Naive B cell (primary cell): Measurements from ENCODE around the gene VAV3. TPM values are rescaled to one million over a fixed set of nuclear protein-coding genes. Genes with fewer than 3 reads are reported as not detected.

Experiments
- ATAC-seq, 2 donors: fragments of 150-1000 bp; cut with Tn5 transposase; 2 replicates each; pipeline ENCODE4 v1.10.0; 2021; ENCODE audit warnings: low read depth in 2 of 2, mild to moderate bottlenecking in 2 of 2, moderate library complexity in 2 of 2
- DNase-seq: peaks from one replicate; pipeline ENCODE4 v3.0.0; 2022
- H3K27ac Mint-ChIP-seq, 6 donors: one replicate each; pipeline ENCODE4 v1.8.0; 2020 to 2022; ENCODE audit warnings: mild to moderate bottlenecking in 6 of 6, mixed read lengths in 6 of 6, moderate library complexity in 5 of 6, inconsistent platforms in 2 of 6
- H3K27me3 Mint-ChIP-seq, 3 donors: one replicate each; pipeline ENCODE4 v1.8.0; 2021 to 2022; ENCODE audit warnings: mixed read lengths in 3 of 3, mild to moderate bottlenecking in 1 of 3
- H3K36me3 Mint-ChIP-seq, 2 donors: one replicate each; pipeline ENCODE4 v1.8.0; 2020 to 2022; ENCODE audit warnings: mixed read lengths in 2 of 2, inconsistent platforms in 1 of 2, mild to moderate bottlenecking in 1 of 2
- H3K4me1 Mint-ChIP-seq, 3 donors: one replicate each; pipeline ENCODE4 v1.8.0; 2020 to 2022; ENCODE audit warnings: mixed read lengths in 3 of 3, inconsistent platforms in 1 of 3, mild to moderate bottlenecking in 1 of 3, moderate library complexity in 1 of 3
- H3K4me3 Mint-ChIP-seq, 8 donors: one replicate each; pipeline ENCODE4 v1.8.0; 2020 to 2022; ENCODE audit warnings: mild to moderate bottlenecking in 8 of 8, mixed read lengths in 8 of 8, moderate library complexity in 8 of 8, inconsistent platforms in 2 of 8
- H3K9me3 Mint-ChIP-seq, 7 donors: one replicate each; pipeline ENCODE4 v1.8.0; 2020 to 2022; ENCODE audit warnings: mixed read lengths in 7 of 7, mild to moderate bottlenecking in 5 of 7, inconsistent platforms in 2 of 7, moderate library complexity in 1 of 7
- polyA plus RNA-seq, 6 donors: library from polyadenylated mRNA; unstranded; fragments of 300-500 nt; fragmentation: Illumina TruSeq; gene quantifications; one replicate each; pipeline ENCODE4 v1.2.3, GENCODE V29; 2021; ENCODE audit warnings: low read depth in 6 of 6

The VAV3 gene
- polyA plus RNA-seq, 6 donors from 2014 or later: 24.8 to 45.9 (median 33.6) TPM

DNA sequence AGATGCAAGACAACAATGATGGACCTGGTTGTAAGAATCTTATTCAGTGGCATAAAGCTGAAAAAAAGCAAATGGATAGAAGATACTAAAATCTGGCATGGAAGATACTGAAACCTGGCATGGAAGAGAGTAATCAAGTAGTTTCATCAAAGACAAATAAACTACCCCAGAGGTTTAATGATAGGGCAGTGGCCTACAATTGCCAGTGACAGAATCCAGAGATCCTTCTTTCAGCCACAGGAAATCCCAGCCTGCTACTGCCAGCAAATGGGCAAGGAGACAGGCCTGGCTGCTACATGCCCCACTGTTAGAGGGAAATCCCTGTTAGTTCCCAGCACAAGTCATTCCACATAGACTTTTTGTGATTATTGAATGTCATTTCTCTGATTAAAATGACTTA is 409.4 kb downstream of the VAV3 start:
- no peak for ATAC-seq
- no peak for DNase-seq
- Mint-ChIP-seq H3K27ac (no peak overlapping the region), H3K27me3 (no peaks in the 10 kb centered on the region), H3K4me1 (no peaks in the 10 kb centered on the region), H3K9me3 (no peaks in the 10 kb centered on the region), H3K36me3 (no peaks in the 10 kb centered on the region), H3K4me3 (no peak overlapping the region)

DNA sequence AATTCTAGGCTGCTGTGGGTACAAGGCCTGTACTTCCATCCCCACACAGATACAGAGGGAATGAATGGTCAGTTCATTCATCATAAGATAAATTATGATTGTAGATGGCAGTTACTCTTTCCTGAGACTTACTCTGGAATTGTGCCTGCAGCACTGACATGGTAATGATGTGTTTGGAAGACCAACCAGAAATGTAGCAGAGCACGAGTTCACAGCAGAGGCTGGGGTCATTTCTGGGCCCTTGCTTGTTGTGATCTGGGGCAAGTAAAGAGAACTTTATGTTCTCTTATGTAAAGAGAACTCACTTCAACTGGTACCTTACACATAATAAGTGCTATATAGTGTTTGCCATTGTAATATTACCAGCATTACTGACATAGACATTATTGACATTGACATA is 412.2 kb downstream of the VAV3 start:
- Mint-ChIP-seq H3K4me1 (no peaks in the 10 kb centered on the region), H3K9me3 (no peaks in the 10 kb centered on the region), H3K4me3 (no peak overlapping the region), H3K27me3 (no peaks in the 10 kb centered on the region), H3K36me3 (no peaks in the 10 kb centered on the region), H3K27ac (no peak overlapping the region)
- no peak for DNase-seq
- ATAC-seq: no peak

DNA sequence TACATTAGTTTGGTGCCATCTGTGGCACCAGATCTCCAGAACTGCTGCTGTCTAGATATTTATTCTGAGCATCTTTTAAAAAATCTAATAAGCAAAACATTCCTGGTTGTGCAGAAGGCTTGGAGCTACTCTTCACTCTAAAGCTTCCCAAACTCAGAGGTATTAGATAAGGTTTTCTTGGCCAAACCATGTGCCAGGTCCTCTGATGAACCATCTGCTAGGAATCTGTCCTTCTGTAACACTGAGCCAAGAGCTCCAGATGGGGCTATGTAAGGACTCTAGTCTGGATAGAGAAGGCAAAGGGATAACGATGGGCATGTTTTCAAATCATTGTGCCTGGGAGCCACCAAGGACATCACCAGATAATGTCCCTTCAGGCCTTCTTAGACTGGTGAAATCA is 413.5 kb downstream of the VAV3 start:
- H3K9me3 Mint-ChIP-seq: no peaks in the 10 kb centered on the region

DNA sequence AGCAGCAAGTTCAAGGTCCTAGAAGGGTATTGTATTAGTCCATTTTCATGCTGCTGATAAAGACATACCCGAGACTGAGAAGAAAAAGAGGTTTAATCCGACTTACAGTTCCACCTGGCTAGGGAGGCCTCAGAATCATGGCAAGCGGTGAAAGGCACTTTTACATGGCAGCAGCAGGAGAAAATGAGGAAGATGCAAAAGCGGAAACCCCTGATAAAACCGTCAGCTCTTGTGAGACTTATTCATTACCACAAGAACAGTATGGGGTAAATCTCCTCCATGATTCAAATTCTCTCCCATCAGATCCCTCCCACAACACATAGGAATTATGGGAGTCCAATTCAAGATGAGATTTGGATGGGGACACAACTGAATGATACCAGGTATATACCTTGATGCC is 414.6 kb downstream of the VAV3 start:
- no peak for ATAC-seq
- Mint-ChIP-seq H3K4me1 (no peaks in the 10 kb centered on the region), H3K9me3 (no peaks in the 10 kb centered on the region), H3K27ac (peak overlapping the region in 1 of 6 donors; percentile 57), H3K4me3 (no peak overlapping the region), H3K36me3 (no peaks in the 10 kb centered on the region), H3K27me3 (no peaks in the 10 kb centered on the region)
- no peak for DNase-seq

More for the DNA sequence above, 413.5 kb downstream of the VAV3 start:
- Mint-ChIP-seq H3K36me3 (no peaks in the 10 kb centered on the region), H3K4me1 (no peaks in the 10 kb centered on the region), H3K27me3 (no peaks in the 10 kb centered on the region), H3K4me3 (no peak overlapping the region), H3K27ac (no peak overlapping the region)
- ATAC-seq (no peak), DNase-seq (no peak)

DNA sequence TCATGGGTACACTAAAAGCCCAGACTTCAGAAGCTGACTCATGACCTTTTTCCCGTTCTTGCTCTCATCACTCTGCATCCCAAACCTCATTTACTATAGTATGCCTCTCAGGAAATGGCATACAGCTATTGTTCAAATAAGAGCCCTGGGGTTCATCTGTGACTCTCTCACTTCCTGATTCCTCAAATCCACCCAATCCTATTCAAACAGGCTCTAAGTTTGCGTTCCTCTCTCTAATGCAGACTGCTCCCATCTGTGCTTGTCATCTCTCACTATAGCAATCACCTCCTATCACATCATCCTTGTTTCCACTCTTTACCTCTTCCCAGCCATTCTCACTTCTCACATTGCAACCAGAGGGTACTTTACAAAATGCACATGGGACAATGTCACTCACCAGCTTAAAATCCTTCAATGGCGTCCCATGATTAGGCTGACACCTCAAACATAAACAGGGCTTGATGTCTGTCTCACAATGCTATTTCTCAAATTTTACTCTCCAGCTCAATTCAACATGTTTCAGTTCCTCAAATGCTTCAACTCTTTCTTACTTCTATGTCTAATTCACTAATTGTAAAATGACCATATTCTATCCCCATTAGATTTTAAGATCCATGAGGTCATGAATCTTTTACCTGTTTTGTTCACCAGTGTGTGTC is 415.7 kb downstream of the VAV3 start:
- no peaks in the 10 kb centered on the region for H3K27me3 Mint-ChIP-seq
- DNase-seq (no peak), ATAC-seq (peak in 1 of 2 donors; percentile 63)
- H3K4me1 Mint-ChIP-seq: no peaks in the 10 kb centered on the region
- no peaks in the 10 kb centered on the region for H3K36me3 Mint-ChIP-seq
- H3K4me3 Mint-ChIP-seq: no peak overlapping the region
- H3K27ac Mint-ChIP-seq: no peak overlapping the region
- H3K9me3 Mint-ChIP-seq: no peaks in the 10 kb centered on the region

DNA sequence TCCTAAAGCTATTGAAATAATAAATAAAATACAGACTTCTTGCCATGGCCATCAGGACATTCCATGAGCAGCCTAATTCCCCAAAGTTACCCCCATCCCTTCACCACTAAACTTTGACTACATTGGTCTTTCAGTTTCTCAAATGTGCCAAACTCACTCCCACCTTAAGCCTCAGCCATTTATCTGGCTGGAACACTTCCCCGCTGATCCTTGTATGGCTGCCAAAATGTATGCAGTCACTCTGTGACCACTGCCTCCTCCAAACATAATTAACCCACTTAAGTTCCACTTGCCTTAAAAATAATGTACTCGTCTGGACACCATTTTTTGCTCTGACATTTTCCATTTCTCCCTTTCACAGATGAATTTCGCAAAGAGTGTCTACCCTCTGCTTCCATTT is 416.7 kb downstream of the VAV3 start:
- H3K9me3 Mint-ChIP-seq: no peaks in the 10 kb centered on the region
- no peak for ATAC-seq
- no peak for DNase-seq
- H3K4me3 Mint-ChIP-seq: no peak overlapping the region
- H3K27me3 Mint-ChIP-seq: no peaks in the 10 kb centered on the region
- no peaks in the 10 kb centered on the region for H3K4me1 Mint-ChIP-seq
- H3K27ac Mint-ChIP-seq: no peak overlapping the region
- no peaks in the 10 kb centered on the region for H3K36me3 Mint-ChIP-seq

DNA sequence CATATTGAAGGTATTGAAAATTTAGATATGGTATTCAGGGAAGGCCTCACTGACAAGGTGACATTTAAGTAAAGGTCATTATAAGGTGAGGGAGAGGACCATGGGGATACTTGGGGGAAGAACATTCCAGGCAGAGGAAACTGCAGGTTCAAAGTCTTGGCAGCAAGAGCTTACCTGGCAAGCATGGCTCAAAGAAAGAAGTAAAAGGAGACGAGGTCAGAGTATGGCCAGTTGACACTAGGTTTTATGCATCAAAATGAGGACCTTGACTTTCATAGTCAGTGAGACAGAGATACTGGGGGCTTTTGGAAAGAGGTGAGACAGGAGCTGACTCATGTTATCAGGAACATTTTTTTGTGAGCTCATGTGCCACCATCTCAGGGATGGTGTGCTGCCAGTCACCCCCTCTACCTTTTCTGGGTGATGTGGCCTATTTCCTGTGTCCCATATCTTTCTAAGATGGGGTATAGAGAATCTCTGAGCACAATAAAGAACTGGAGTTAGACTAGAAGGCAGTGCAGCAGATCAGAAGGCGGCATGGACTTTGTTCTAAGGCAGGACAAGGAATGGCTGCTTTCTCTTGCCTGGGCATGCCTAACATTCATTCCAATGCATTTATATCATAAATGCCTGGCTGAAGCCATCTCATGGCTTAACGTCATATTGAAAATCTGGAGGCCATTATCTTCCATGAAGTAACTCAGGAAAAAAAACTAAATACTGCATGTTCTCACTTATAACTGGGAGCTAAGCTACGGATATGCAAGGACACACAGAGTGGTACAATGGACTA is 417.4 kb downstream of the VAV3 start:
- Mint-ChIP-seq H3K9me3 (no peaks in the 10 kb centered on the region), H3K4me3 (no peak overlapping the region), H3K27ac (no peak overlapping the region), H3K36me3 (no peaks in the 10 kb centered on the region), H3K27me3 (no peaks in the 10 kb centered on the region), H3K4me1 (no peaks in the 10 kb centered on the region)
- DNase-seq (no peak), ATAC-seq (no peak)

DNA sequence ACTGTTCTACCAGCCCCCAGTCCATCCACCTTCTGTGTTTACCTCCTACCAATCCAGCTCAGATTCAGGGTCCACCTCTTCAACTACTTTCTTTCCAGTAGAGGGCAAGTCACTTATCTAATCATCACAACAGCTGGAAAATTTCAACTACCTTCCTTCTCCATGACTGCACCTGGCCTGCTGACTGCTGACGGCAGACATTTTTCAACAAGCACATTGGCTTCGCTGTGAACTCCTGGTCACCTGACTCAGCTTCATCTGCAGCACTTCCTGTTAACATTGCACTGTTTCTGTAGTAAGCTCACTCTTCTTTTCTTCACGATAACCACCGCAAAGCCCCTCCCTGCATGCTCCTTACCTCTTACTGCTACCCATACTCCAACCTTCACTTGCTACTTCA is 418.4 kb downstream of the VAV3 start:
- Mint-ChIP-seq H3K36me3 (no peaks in the 10 kb centered on the region), H3K27me3 (no peaks in the 10 kb centered on the region), H3K4me3 (no peak overlapping the region), H3K27ac (no peak overlapping the region), H3K9me3 (no peaks in the 10 kb centered on the region), H3K4me1 (no peaks in the 10 kb centered on the region)
- no peak for ATAC-seq
- DNase-seq: no peak

DNA sequence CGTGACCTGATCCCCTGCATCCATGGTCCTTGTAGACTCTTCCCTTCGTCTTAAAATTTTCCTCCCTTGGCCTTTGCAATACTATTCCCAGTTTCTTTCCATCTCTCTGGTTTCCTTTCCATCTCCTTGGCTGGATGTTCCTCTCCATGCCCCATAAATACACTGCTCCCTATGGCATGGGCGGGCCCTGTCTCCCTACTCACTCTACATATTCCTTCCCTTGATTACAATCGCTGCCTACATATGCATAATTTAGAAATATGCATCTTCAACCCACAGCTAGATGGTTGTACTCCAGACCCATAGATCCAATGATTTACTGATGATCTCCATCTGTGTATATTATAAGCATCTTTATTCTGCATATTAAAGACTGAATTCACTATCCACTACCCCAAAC is 419.1 kb downstream of the VAV3 start:
- Mint-ChIP-seq H3K27ac (no peak overlapping the region), H3K4me3 (no peak overlapping the region), H3K36me3 (no peaks in the 10 kb centered on the region), H3K4me1 (no peaks in the 10 kb centered on the region), H3K9me3 (peaks cover 0 to 3% (median 0%) of the 10 kb centered on the region in 7 donors), H3K27me3 (no peaks in the 10 kb centered on the region)
- ATAC-seq: no peak
- DNase-seq: no peak

DNA sequence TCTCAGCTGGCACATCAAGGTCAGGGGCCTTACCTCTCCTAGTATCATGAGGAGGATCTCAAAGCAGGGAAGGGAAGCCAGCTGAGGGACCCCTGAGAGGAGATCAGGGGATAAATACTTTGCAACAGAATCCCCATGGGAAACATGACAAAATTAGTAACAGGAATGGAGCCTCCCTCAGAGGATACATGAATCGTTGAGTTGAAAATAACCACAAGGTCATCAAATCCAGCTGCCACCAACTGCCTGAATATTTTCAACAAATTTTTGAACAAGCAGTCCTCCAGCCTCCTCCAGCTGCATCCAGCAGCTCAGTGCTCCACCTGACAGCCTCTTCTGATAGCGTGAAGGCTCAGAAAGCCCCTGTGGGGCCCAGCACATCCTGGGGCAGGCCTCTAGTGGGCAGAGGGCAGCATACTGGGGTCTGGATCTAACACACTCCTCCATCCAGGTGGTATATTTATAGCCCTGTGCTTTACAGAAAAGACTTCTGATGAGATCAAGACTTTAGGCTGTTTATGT is 419.9 kb downstream of the VAV3 start:
- peaks cover 0 to 3% (median 0%) of the 10 kb centered on the region in 7 donors for H3K9me3 Mint-ChIP-seq
- DNase-seq (no peak), ATAC-seq (no peak)
- H3K27me3 Mint-ChIP-seq: no peaks in the 10 kb centered on the region
- H3K4me3 Mint-ChIP-seq: no peak overlapping the region
- H3K4me1 Mint-ChIP-seq: no peaks in the 10 kb centered on the region
- H3K27ac Mint-ChIP-seq: no peak overlapping the region
- H3K36me3 Mint-ChIP-seq: no peaks in the 10 kb centered on the region

DNA sequence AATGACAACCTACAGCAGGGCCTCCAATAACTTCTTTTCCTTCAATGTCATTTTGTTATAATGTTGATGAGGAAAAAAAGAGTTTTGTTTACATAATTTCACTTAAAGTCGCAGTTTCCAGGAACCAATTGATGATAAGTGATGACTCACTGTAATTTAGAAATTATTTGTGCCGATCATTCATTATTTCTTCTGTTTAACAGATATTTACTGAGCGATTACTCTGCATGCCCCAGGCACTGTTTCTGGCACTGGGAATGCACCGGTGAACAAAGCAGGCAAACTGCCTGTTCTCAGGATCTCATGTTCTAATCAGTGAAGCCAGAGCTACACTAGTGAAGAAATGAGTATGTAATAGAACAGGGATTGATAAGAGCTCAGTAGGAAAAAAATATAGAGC is 420.7 kb downstream of the VAV3 start:
- no peak for ATAC-seq
- no peaks in the 10 kb centered on the region for H3K27me3 Mint-ChIP-seq
- no peaks in the 10 kb centered on the region for H3K4me1 Mint-ChIP-seq
- peaks cover 0 to 3% (median 0%) of the 10 kb centered on the region in 7 donors for H3K9me3 Mint-ChIP-seq
- H3K36me3 Mint-ChIP-seq: no peaks in the 10 kb centered on the region
- no peak overlapping the region for H3K4me3 Mint-ChIP-seq
- DNase-seq: no peak
- H3K27ac Mint-ChIP-seq: peak overlapping the region in 1 of 6 donors; percentile 18

DNA sequence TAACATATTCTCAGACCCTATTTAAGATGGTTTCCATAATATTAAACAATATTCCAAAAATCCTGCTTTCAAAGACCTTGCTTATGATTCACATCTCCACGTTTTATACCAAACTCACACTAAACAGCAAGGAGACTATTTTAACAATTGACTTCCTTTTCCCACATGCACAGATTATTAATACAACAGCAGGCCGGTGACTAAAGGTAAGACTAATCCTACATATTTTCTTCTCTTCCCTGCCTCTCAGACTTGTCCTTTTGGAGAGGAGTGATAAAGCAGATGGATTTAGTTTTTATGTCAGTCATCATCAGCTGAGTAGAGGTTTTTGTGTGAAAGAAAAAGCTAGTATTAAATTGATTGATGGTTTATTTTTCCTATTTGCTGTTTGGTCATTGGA is 423.6 kb downstream of the VAV3 start:
- Mint-ChIP-seq H3K9me3 (peaks cover 0 to 3% (median 0%) of the 10 kb centered on the region in 7 donors), H3K27ac (no peak overlapping the region), H3K27me3 (no peaks in the 10 kb centered on the region), H3K4me1 (peaks cover under 1 to 4% (median 3%) of the 10 kb centered on the region in 3 donors), H3K4me3 (no peak overlapping the region), H3K36me3 (no peaks in the 10 kb centered on the region)
- DNase-seq: no peak
- no peak for ATAC-seq

DNA sequence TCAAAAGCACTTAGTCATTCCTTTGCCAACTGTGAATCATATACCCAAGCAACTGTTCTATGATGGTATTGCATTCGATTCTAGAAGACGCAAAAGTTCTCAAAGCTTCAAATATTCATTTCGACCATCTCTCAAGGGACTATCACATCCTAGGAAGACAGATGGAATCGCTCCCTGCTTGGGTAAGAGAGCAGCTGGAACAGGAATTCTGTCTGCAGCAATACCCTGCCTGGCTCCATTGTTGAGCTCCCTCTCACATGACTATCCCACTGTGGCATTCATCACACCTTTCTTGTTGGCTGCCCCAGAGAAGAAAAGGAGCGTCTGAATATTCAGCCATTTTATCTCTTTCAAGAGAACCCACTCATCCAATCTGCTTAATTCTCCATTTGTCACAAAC is 426.5 kb downstream of the VAV3 start:
- Mint-ChIP-seq H3K27ac (no peak overlapping the region), H3K36me3 (no peaks in the 10 kb centered on the region), H3K4me3 (no peak overlapping the region), H3K9me3 (peaks cover 0 to 3% (median 0%) of the 10 kb centered on the region in 7 donors), H3K4me1 (peaks cover 6 to 21% (median 9%) of the 10 kb centered on the region in 3 donors), H3K27me3 (no peaks in the 10 kb centered on the region)
- DNase-seq: no peak
- no peak for ATAC-seq

DNA sequence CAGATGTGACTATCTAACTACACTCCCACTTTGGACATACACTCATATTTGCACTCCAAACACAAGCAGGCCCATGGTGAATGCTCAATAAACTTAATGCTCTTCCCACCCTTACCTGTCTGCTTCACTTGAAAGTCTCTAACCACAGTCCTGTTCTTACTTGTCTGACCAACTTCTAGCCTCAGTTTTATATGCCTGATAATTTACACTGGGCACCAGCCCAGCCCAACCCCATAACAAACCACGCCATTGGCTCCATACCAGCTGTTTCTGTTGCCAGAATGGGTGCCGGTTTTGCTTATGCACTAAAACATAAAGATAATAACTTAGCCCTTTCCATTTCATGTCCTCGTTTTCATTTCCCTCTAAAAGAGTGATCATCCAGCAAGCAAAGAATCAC is 428.7 kb downstream of the VAV3 start:
- ATAC-seq: no peak
- H3K27ac Mint-ChIP-seq: peak overlapping the region in 2 of 6 donors; percentile 8 to 26
- H3K4me3 Mint-ChIP-seq: no peak overlapping the region
- peaks cover 0 to 3% (median 0%) of the 10 kb centered on the region in 7 donors for H3K9me3 Mint-ChIP-seq
- no peaks in the 10 kb centered on the region for H3K27me3 Mint-ChIP-seq
- no peak for DNase-seq
- H3K36me3 Mint-ChIP-seq: no peaks in the 10 kb centered on the region
- H3K4me1 Mint-ChIP-seq: peaks cover 6 to 21% (median 9%) of the 10 kb centered on the region in 3 donors
